ENCODE data around the gene NR3C1.

NR3C1 gene

GRCh38 chr5:143434261-143435209 lies 31.0 kb upstream of the NR3C1 start:
- peak overlapping the region; percentile 56 for H3K4me3 ChIP-seq (ENCODE audit: low read depth, low read length)

GRCh38 chr5:143433670-143434069 lies 30.2 kb upstream of the NR3C1 start:
- no peak for TF ChIP-seq CTCF (IDR thresholded peaks at IDR 0.05; ENCODE audit: insufficient read depth, low read depth, low read length, missing control alignments)
- peak overlapping the region; percentile 56 for H3K4me3 ChIP-seq (ENCODE audit: low read depth, low read length)
- DNase-seq (ENCODE audit: low read depth): peak; percentile 27

More at GRCh38 chr5:143434261-143435209, 31.0 kb upstream of the NR3C1 start:
- DNase-seq (ENCODE audit: low read depth): peak; percentile 69
- no peak for TF ChIP-seq CTCF (IDR thresholded peaks at IDR 0.05; ENCODE audit: insufficient read depth, low read depth, low read length, missing control alignments)

DNA sequence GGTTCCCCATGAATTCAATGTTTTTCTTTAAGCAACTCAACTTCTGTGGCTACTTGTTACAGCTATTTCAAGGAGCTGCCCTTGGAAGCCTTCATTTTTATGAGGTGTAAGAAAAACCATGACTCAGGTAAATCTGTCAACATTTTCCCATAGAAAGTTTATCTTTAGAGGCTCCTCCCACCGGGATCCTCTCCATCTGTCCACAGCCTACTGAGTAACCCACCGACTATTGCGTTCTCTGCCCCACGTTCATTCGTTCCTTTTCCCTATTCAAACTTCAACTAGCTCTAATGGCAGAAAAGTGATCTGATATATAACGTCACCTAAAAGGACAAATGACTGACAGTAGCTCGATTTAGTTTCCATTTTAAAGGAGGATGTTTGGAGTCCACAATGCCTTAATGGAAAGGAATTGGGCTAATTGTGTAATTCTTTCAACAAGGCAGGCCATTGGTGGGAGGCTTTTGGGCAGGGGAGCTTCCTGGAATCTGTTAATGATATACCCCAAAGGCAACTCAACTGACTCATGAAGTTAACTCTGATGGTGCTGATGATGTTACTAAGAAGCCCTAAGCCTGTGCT lies 29.3 kb upstream of the NR3C1 start:
- H3K4me3 ChIP-seq (ENCODE audit: low read depth, low read length): peak overlapping the region; percentile 26
- no peak for TF ChIP-seq CTCF (IDR thresholded peaks at IDR 0.05; ENCODE audit: insufficient read depth, low read depth, low read length, missing control alignments)
- no peak for DNase-seq (ENCODE audit: low read depth)

- TF ChIP-seq CTCF (IDR thresholded peaks at IDR 0.05; ENCODE audit: insufficient read depth, low read depth, low read length, missing control alignments): no peak
- H3K4me3 ChIP-seq (ENCODE audit: low read depth, low read length): peak overlapping the region; percentile 8; the same call in 1 of the 2 replicates
- no peak for DNase-seq (ENCODE audit: low read depth)
Measured at GRCh38 chr5:143431789-143432188, 28.3 kb upstream of the NR3C1 start.

- no peak overlapping the region for H3K4me3 ChIP-seq (ENCODE audit: low read depth, low read length)
- DNase-seq (ENCODE audit: low read depth): no peak
- no peak for TF ChIP-seq CTCF (IDR thresholded peaks at IDR 0.05; ENCODE audit: insufficient read depth, low read depth, low read length, missing control alignments)
Measured at GRCh38 chr5:143428738-143429420, 25.4 kb upstream of the NR3C1 start.

- DNase-seq (ENCODE audit: low read depth): no peak
- no peak for TF ChIP-seq CTCF (IDR thresholded peaks at IDR 0.05; ENCODE audit: insufficient read depth, low read depth, low read length, missing control alignments)
- no peak overlapping the region for H3K4me3 ChIP-seq (ENCODE audit: low read depth, low read length)
Measured at GRCh38 chr5:143428155-143428554, 24.7 kb upstream of the NR3C1 start.
